Measurements from ENCODE around the gene ARSA.
"Not testable (repeated sequence)": the region's sequence is repeated elsewhere in the genome, so short reads cannot be mapped to it uniquely, and the experiment has no call there.

ARSA gene

GRCh38 chr22:50624347-50625130, 3.4 kb downstream of the ARSA start:
- FAIRE-seq = no peak
- DNase-seq (ENCODE audit: extremely low spot score, insufficient read length, low read depth) = no peak

DNA sequence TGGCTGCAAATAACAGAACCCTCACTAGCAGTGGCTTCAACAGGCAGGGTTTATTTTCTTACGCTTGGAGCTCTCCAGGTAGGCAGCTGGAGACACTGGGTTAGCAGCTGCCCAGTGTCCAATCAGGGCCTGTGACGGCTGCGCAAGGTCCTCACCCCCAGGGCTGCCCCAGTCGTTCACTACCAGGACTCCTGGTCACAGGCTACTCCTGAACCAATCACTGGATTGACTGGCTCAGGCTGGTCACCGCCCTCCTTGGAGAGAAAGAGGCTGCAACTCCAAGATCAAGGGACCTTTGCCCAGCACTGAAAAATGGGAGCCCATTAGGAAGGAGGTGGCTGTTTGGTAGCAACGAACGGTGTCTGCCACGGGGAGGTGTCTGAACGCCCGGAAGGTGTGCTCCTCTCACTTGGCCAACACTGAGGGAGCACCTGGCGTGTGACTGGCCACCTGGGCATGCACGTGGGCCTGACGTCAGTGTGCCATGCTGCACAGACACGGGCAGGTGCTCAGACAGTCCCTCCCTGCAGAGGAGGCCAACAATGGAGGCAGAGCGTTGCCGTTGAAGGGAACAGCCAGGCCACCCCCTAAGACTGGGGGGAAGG, 5.1 kb downstream of the ARSA start:
- FAIRE-seq (no peak), DNase-seq (ENCODE audit: extremely low spot score, insufficient read length, low read depth) (no peak)

DNA sequence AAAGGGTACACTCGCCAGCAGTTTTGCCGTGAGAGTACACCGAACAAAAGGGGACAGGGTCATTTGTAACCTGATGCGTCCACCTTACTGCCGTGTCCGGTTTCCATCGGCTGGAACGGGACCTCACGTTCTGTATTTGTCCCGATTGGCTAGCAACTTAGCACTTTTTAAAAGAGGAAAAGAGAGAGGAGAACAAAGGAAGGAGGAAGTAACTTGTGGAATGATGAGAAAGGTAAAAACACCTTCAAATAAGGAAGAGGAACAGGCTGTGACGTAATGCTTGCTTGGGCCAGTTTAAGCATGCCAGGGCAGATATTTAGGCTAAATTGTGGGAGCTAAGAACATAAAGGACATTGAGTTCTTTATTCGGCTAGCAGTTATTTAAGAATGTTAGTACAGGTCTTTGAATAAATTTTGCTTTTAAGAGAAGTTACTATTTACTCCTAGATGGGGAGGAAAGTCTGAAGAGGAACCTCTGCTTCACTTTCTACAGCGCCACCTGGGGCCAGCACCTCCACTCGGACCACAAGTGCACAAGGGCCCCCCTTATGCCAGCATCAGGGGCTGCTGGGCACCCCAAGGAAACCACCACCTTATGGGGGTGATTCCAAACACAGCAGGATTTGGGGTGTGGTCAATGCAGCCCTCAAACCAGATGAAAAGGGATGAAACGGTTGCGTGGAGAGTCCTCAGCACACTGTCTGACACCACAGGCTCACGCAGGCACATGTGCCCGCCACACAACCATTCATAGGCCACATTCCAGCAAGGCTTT, 5.8 kb downstream of the ARSA start:
- no peak for FAIRE-seq
- no peak for DNase-seq (ENCODE audit: extremely low spot score, insufficient read length, low read depth)

GRCh38 chr22:50621356-50621880, 6.5 kb downstream of the ARSA start:
- DNase-seq (ENCODE audit: extremely low spot score, insufficient read length, low read depth) (no peak), FAIRE-seq (peak; percentile 95)

- FAIRE-seq (no peak), DNase-seq (ENCODE audit: extremely low spot score, insufficient read length, low read depth) (no peak)
These were observed 7.2 kb downstream of the ARSA start for GRCh38 chr22:50620593-50621355.

DNA sequence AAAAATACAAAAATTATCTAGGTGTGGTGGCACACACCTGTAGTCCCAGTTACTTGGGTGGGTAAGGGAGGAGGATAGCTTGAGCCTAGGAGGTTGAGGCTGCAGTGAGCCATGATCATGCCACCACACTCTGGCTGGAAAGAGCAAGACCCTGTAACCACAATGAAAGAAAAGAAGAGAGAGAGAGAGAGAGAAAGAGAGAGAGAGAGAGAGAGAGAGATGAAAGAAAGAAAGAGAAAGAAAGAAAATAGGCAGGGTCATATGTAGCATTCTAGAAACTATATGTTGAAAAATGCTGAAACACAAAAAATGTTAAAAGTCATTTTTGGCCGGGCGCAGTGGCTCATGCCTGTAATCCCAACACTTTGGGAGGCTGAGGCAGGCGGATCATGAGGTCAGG, 13.7 kb downstream of the ARSA start:
- not testable (repeated sequence) for FAIRE-seq

DNA sequence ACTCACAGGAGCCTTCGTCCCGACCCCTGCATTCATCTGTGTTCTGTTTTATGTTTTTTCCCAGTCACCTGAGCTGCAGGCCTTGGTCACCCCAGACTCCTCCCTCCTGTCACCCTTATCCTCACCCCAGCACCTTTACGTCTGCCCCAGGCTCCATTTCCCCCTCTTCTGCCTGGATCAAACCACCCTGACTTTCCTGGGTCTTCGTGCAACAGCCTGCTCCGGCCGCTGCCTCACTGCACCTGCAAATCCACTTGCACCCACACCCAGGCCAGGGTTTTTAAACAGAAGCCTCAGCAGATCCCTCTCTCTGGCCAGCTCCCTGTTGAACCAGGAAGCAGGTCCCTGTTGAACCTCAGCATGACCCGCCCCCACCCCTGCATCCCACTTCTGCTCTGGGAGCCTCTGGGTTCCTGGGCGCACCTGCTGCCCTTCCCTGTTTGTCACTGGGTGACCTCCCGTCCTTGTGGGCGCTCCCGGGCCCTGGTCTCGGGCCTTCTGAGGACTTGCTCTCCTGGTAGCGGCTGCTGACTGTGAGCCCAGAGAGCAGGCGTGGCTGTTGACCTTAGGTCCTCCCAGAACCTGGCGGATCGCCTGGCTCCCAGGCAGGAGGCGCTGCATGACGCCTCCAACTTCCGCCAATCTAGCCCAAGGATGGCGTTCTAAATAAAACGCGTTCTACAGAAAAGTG, 14.5 kb downstream of the ARSA start:
- DNase-seq (ENCODE audit: extremely low spot score, insufficient read length, low read depth) = no peak
- no peak for FAIRE-seq

More for the DNA sequence above, 13.7 kb downstream of the ARSA start:
- not testable (repeated sequence) for DNase-seq (ENCODE audit: extremely low spot score, insufficient read length, low read depth)

DNA sequence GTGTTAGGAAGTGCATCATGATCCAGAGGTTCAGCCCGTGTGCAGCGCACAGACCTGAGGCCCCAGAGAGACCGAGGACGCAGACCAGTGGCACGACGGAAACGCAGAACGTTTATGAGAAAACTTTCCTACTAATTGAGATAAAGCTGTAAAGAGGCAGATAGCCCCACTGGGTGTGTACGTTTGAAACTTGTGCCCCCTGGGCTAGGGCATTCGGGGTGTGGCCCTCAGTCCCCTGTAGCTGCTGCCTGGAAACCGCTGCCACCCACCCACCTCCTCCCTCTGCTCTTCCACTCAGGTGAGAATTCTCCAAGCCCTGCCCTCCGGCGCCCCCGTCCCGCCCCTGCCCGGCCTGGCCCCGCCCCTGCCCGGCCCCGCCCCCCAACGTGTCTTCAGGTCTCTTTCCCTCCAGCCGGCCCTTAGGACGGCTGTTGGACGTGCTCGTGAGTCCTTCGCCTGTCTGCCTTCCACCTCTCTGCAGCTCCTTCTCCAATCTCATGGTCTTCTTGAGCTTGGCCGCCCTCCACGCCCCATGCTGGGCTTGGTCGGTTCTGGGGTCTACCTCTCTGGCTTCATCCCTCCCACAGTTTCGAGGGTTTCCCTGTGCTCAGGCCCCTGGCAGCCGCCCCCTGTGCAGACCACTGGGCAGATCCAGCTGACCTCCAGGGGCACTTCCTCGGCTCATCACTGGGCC, 15.3 kb downstream of the ARSA start:
- FAIRE-seq (no peak), DNase-seq (ENCODE audit: extremely low spot score, insufficient read length, low read depth) (no peak)

- FAIRE-seq (no peak), DNase-seq (ENCODE audit: extremely low spot score, insufficient read length, low read depth) (no peak)
These were observed 15.8 kb downstream of the ARSA start for GRCh38 chr22:50612168-50612527.

DNA sequence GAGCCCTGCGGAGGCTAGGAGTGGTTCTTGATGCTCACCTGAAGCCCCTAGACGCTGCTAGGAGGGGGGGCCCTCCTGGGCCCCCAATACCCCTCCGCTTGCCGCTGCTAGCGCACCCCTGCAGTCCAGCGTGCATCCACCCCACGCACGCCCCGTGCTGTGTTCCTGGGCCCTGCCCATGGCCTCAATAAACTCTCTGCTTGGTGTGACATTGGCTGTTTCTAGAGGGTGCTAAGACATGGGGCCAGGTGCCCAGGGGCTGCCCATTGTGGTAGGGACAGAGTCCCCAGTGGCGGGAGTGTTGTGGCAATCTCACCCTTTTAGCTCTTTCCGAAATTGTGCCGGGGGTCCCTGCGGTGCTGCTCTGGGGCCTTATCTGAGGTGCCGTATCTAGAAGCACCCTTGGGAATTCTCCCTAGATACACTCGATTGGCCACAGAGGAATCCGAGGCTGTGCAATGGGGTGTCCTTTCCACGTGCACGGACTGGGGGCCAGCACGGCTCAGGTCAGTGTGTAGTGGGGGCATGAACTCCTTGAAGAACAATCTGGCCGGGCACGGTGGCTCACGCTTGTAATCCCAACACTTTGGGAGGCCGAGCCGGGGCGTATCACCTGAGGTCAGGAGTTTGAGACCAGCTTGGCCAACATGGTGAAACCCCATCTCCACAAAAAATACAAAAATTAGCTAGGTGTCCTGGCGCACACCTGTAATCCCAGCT, 16.5 kb downstream of the ARSA start:
- FAIRE-seq = no peak
- DNase-seq (ENCODE audit: extremely low spot score, insufficient read length, low read depth) = no peak

DNA sequence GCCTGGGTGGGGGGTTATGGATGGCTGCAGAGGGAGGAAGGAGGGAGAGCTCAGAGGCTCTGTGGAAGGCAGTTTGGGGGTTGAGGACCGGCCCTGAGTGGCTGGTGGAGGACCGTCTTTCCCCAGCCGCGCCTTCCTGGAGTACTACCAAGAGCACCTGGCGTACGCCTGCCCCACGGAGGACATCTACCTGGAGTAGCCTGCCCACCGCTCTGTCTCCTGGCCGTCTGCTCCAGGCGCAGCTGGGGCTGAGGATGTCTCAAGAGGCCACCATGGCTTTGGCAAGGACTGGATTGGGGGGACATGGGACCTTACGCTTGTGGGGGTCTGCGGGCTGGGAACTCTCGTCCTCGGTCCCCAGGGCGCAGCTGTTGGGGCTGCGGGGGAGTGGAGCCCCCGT, 17.4 kb downstream of the ARSA start:
- FAIRE-seq (no peak), DNase-seq (ENCODE audit: extremely low spot score, insufficient read length, low read depth) (no peak)

DNA sequence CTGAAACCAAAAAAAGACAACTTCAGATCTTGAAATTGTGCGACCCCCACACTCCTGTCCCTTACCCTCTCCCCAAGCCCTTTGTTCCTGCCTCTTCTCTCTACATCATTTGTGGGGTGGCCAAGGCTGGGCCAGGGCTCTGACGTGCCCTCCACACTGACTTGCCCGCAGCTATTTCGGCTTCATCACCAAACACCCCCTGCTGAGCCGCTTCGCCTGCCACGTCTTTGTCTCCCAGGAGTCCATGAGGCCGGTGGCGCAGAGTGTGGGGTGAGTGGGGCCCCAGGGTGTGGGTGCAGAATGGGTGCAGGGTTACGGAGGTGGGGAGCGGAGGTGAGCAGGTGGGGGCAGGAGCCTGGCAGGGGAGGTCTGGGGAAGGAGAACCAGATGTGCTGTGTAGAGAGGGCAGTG, 17.9 kb downstream of the ARSA start:
- FAIRE-seq (no peak), DNase-seq (ENCODE audit: extremely low spot score, insufficient read length, low read depth) (no peak)

DNA sequence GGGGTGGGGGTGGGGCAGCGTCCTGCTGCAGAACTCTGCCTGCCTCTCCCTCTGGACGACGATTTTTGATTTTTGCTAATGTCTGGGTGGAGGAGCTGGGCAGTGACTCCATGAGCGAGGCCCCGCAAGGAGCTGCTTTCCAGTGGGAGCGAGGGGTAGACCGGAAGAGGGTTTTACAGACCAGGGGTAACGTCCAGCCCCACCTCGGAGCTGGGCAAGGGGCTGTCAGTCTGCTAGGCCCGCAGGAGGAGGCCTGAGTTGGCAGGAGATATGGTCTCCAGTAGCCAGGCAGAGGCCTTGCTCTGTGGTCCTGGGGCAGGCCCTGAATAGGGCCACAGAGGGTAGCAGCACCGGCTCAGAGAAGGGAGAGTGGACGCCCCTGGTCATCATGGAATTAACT, 18.4 kb downstream of the ARSA start:
- no peak for FAIRE-seq
- no peak for DNase-seq (ENCODE audit: extremely low spot score, insufficient read length, low read depth)

DNA sequence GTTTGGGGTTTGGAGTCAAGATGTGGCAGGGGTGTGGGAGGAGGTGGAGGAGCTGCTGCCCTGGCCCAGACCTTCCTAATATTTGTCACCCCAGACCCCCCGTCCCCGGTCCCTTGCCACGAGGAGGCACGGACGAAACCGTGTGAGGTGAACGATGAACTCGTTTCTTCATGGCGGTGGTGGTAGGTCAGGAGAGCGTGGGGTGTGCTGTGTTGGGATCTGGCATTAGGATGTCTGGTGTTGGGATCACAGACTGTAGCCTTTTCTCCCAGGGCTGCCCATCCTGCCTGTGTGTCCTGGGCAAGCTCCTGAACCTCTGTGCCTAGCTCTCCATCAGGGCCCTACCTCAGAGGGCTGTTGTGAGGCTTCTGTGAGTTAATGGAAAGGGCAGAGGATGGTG, 19.0 kb downstream of the ARSA start:
- no peak for FAIRE-seq
- no peak for DNase-seq (ENCODE audit: extremely low spot score, insufficient read length, low read depth)

DNA sequence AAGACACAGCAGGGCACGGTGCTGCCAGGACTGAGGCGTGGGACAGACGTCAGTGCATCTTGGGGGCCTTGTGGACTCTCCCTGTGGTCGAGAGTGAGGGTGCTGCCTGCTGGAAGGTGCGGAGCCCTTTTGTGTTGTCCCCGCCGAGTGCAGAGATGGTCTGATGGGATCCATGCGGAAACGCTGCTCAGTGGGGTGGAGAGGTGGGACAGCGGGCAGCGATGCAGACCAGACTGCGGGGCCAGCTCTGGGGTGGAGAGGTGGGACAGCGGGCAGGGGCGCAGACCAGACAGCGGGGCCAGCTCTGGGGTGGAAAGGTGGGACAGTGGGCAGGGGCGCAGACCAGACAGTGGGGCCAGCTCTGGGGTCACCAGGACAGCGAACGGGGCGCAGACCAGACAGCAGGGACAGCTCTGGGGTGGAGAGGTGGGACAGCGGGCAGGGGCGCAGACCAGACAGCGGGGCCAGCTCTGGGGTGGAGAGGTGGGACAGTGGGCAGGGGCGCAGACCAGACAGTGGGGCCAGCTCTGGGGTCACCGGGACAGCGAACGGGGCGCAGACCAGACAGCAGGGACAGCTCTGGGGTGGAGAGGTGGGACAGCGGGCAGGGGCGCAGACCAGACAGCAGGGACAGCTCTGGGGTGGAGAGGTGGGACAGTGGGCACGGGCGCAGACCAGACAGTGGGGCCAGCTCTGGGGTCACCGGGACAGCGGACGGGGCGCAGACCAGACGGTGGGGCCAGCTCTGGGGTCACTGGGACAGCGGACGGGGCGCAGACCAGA, 19.7 kb downstream of the ARSA start:
- FAIRE-seq; DNase-seq (ENCODE audit: extremely low spot score, insufficient read length, low read depth): not testable (repeated sequence)

- no peak for DNase-seq (ENCODE audit: extremely low spot score, insufficient read length, low read depth)
- no peak for FAIRE-seq
These were observed 20.3 kb downstream of the ARSA start for GRCh38 chr22:50607659-50608020.

DNA sequence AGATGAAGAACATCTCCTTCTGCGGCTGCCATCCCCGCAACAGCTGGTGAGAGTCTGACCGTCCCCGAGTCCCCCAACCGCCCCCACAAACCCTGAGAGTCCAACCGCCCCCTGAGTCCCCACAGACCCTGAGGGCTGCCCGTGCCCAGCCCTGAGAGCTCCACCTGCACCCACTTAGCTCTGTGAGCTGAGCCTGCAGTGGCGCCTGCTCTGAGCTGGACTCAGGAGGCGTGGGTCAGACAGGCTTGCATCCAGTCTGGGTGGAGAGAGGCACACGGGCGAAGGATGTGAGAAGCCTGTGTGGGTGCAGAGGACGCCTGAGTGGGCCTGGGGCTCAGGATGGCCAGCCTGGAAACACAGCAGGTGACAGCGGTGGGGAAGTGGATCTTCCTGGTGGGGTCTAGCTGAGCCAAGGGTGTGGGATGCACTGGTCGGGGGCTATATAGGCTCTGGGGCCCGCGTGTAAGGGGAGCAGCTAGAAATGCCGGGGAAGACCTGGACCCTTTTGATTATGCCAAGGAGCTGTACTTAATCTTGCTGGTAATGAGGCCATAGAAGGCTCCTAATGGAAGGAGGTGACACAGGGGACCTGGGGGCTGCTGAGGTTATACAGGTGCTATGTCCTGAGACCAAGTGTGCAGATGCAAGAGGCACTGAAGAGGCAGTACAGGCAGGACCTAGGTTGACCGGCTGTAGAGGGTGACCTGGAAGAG, 20.9 kb downstream of the ARSA start:
- FAIRE-seq (no peak), DNase-seq (ENCODE audit: extremely low spot score, insufficient read length, low read depth) (no peak)

All from GM18507 (cell line).